GM18508 (cell line): Measurements from ENCODE around the gene SPATA6L.
A peak's percentile ranks its signal among the peaks of the same experiment; 100 is the strongest.

ENCODE experiments used
- ATAC-seq: cut with Tn5 transposase; IDR thresholded peaks from one replicate; pipeline ENCODE4 v1.9.1; 2021; ENCODE audit warnings: moderate number of reproducible peaks; ENCODE audit not compliant: insufficient read depth, unreplicated experiment

Gene SPATA6L

GRCh38 chr9:4666042-4666699, at the start of gene SPATA6L:
Gene SPATA6L (minus strand): TSS chr9:4666480. CDS start chr9:4666250, 230 bp downstream.
- no peak for ATAC-seq

GRCh38 chr9:4714266-4715016, 48.2 kb upstream of the SPATA6L start:
- no peak for ATAC-seq

- ATAC-seq, result no peak
Measured at GRCh38 chr9:4713849-4714248, 47.6 kb upstream of the SPATA6L start.

- no peak for ATAC-seq
Measured at GRCh38 chr9:4709380-4709779, 43.1 kb upstream of the SPATA6L start.

- no peak for ATAC-seq
Measured at GRCh38 chr9:4706971-4707622, 40.8 kb upstream of the SPATA6L start.

GRCh38 chr9:4706021-4706420, 39.7 kb upstream of the SPATA6L start:
- ATAC-seq, result no peak

- no peak for ATAC-seq
Measured at GRCh38 chr9:4704129-4704528, 37.8 kb upstream of the SPATA6L start.

GRCh38 chr9:4701526-4701925, 35.2 kb upstream of the SPATA6L start:
- no peak for ATAC-seq

- no peak for ATAC-seq
Measured at GRCh38 chr9:4700932-4701331, 34.7 kb upstream of the SPATA6L start.

- no peak for ATAC-seq
Measured at GRCh38 chr9:4700091-4700490, 33.8 kb upstream of the SPATA6L start.

GRCh38 chr9:4691795-4692194, 25.5 kb upstream of the SPATA6L start:
- ATAC-seq, result no peak

GRCh38 chr9:4690144-4690543, 23.9 kb upstream of the SPATA6L start:
- no peak for ATAC-seq

- ATAC-seq, result peak; percentile 47
Measured at GRCh38 chr9:4689687-4690104, 23.4 kb upstream of the SPATA6L start.

GRCh38 chr9:4689021-4689420, 22.7 kb upstream of the SPATA6L start:
- ATAC-seq, result no peak

GRCh38 chr9:4686584-4686983, 20.3 kb upstream of the SPATA6L start:
- ATAC-seq, result no peak

GRCh38 chr9:4686112-4686511, 19.8 kb upstream of the SPATA6L start:
- no peak for ATAC-seq

- no peak for ATAC-seq
Measured at GRCh38 chr9:4684820-4685219, 18.5 kb upstream of the SPATA6L start.

- ATAC-seq, result no peak
Measured at GRCh38 chr9:4680750-4681149, 14.5 kb upstream of the SPATA6L start.

- no peak for ATAC-seq
Measured at GRCh38 chr9:4680173-4680525, 13.9 kb upstream of the SPATA6L start.

- peak; percentile 91 for ATAC-seq
Measured at GRCh38 chr9:4679268-4680172, 13.2 kb upstream of the SPATA6L start, which contains the start of gene CDC37L1. Gene CDC37L1 (plus strand): TSS chr9:4679569. CDS start chr9:4679768, 199 bp downstream.
